ENCODE measurements around the gene ZNF423.

GRCh38 chr16:49901711-49902110 lies 45.8 kb upstream of the ZNF423 start:
- TF ChIP-seq, protein P1, sequence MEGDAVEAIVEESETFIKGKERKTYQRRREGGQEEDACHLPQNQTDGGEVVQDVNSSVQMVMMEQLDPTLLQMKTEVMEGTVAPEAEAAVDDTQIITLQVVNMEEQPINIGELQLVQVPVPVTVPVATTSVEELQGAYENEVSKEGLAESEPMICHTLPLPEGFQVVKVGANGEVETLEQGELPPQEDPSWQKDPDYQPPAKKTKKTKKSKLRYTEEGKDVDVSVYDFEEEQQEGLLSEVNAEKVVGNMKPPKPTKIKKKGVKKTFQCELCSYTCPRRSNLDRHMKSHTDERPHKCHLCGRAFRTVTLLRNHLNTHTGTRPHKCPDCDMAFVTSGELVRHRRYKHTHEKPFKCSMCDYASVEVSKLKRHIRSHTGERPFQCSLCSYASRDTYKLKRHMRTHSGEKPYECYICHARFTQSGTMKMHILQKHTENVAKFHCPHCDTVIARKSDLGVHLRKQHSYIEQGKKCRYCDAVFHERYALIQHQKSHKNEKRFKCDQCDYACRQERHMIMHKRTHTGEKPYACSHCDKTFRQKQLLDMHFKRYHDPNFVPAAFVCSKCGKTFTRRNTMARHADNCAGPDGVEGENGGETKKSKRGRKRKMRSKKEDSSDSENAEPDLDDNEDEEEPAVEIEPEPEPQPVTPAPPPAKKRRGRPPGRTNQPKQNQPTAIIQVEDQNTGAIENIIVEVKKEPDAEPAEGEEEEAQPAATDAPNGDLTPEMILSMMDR (IDR thresholded peaks at IDR 0.05), result no peak
- no peak for TF ChIP-seq POLR2A (IDR thresholded peaks at IDR 0.05)

Data from right lobe of liver (tissue), 4 donors.